SK-N-MC (cell line): Measurements from ENCODE around the gene PPP1R1A.

Experiments used
- DNase-seq: peaks from one replicate; pipeline ENCODE4 v3.0.0-alpha.2; 2011; ENCODE audit warnings: low read depth, low spot score
- H3K27ac ChIP-seq: fragments of 200-600 bp; sonication (generic); 2 replicates; pipeline ENCODE4 v1.5.1; 2016; ENCODE audit warnings: mixed run types
- H3K36me3 ChIP-seq: fragments of 200-600 bp; sonication (generic); 2 replicates; pipeline ENCODE4 v1.6.1; 2017; ENCODE audit warnings: antibody characterized with exemption, low read length, mixed read lengths; ENCODE audit not compliant: insufficient read depth
- H3K4me3 ChIP-seq: fragments of 200-600 bp; sonication (generic); 2 replicates; pipeline ENCODE4 v1.5.1; 2016
- H3K9ac ChIP-seq: fragments of 200-600 bp; sonication (generic); 2 replicates; pipeline ENCODE4 v1.8.0; 2017; ENCODE audit warnings: mixed run types, mixed read lengths; ENCODE audit not compliant: insufficient read length
- H3K9me3 ChIP-seq: fragments of 200-600 bp; sonication (generic); 2 replicates; pipeline ENCODE4 v1.6.1; 2017; ENCODE audit warnings: low read depth, mild to moderate bottlenecking, antibody characterized with exemption, low read length, moderate library complexity, mixed read lengths
- EZH2 ChIP-seq: fragments of 200-600 bp; sonication (generic); IDR thresholded peaks from one replicate; pipeline ENCODE4 v1.6.1; 2017; ENCODE audit warnings: antibody characterized with exemption
- FOXP2 ChIP-seq: optimal IDR thresholded peaks from 2 replicates; pipeline ENCODE3; 2011; ENCODE audit warnings: mild to moderate bottlenecking, moderate library complexity; ENCODE audit not compliant: insufficient read depth; ENCODE audit errors: extremely low read length, control extremely low read depth
- POLR2AphosphoS5 ChIP-seq: IDR thresholded peaks from 2 replicates; pipeline ENCODE4 v1.6.1; 2012; ENCODE audit warnings: mild to moderate bottlenecking, low read depth, low read length, borderline replicate concordance

Gene PPP1R1A

GRCh38 chr12:54562750-54563356 lies 25.6 kb downstream of the PPP1R1A start:
- H3K9ac ChIP-seq, result no peak overlapping the region
- TF ChIP-seq POLR2AphosphoS5 (no peak), FOXP2 (no peak), EZH2 (no peak)
- no peaks in the 10 kb centered on the region for H3K9me3 ChIP-seq
- H3K27ac ChIP-seq, result no peak overlapping the region
- peaks cover 12% of the 10 kb centered on the region for H3K36me3 ChIP-seq
- no peak overlapping the region for H3K4me3 ChIP-seq
- no peak for DNase-seq

GRCh38 chr12:54561164-54561563 lies 27.3 kb downstream of the PPP1R1A start:
- no peaks in the 10 kb centered on the region for H3K9me3 ChIP-seq
- peaks cover 9% of the 10 kb centered on the region for H3K36me3 ChIP-seq
- no peak overlapping the region for H3K27ac ChIP-seq
- H3K4me3 ChIP-seq, result no peak overlapping the region
- no peak for DNase-seq
- TF ChIP-seq EZH2 (no peak), POLR2AphosphoS5 (no peak), FOXP2 (no peak)
- H3K9ac ChIP-seq, result no peak overlapping the region

GRCh38 chr12:54560374-54560858 lies 28.0 kb downstream of the PPP1R1A start:
- no peak for TF ChIP-seq EZH2
- no peak for TF ChIP-seq POLR2AphosphoS5
- no peak for TF ChIP-seq FOXP2
- Histone ChIP-seq H3K27ac (no peak overlapping the region), H3K36me3 (peaks cover 9% of the 10 kb centered on the region), H3K4me3 (no peak overlapping the region), H3K9ac (no peak overlapping the region), H3K9me3 (no peaks in the 10 kb centered on the region)
- DNase-seq, result no peak

- Histone ChIP-seq H3K9ac (no peak overlapping the region), H3K36me3 (peaks cover 16% of the 10 kb centered on the region), H3K4me3 (no peak overlapping the region), H3K9me3 (no peaks in the 10 kb centered on the region), H3K27ac (no peak overlapping the region)
- no peak for DNase-seq
- TF ChIP-seq POLR2AphosphoS5, result no peak
- no peak for TF ChIP-seq FOXP2
- no peak for TF ChIP-seq EZH2
Measured at GRCh38 chr12:54558759-54559158, 29.7 kb downstream of the PPP1R1A start.

- DNase-seq, result no peak
- H3K36me3 ChIP-seq, result peaks cover 17% of the 10 kb centered on the region
- no peak overlapping the region for H3K4me3 ChIP-seq
Measured at GRCh38 chr12:54558311-54558710, 30.1 kb downstream of the PPP1R1A start.

GRCh38 chr12:54555670-54556257 lies 32.7 kb downstream of the PPP1R1A start:
- peaks cover 10% of the 10 kb centered on the region; the same call in 1 of the 2 replicates for H3K36me3 ChIP-seq
- no peak overlapping the region for H3K4me3 ChIP-seq
- TF ChIP-seq EZH2 (no peak), FOXP2 (no peak)
- no peak overlapping the region for H3K27ac ChIP-seq
- H3K9me3 ChIP-seq, result no peaks in the 10 kb centered on the region
- no peak overlapping the region for H3K9ac ChIP-seq
- no peak for DNase-seq

More at GRCh38 chr12:54558311-54558710, 30.1 kb downstream of the PPP1R1A start:
- no peaks in the 10 kb centered on the region for H3K9me3 ChIP-seq
- no peak overlapping the region for H3K27ac ChIP-seq
- TF ChIP-seq POLR2AphosphoS5 (no peak), FOXP2 (no peak), EZH2 (no peak)
- H3K9ac ChIP-seq, result no peak overlapping the region

- Histone ChIP-seq H3K4me3 (peak overlapping the region; percentile 89), H3K9me3 (no peaks in the 10 kb centered on the region), H3K27ac (peak overlapping the region; percentile 64), H3K9ac (peak overlapping the region; percentile 73), H3K36me3 (peaks cover 20% of the 10 kb centered on the region)
- TF ChIP-seq POLR2AphosphoS5 (no peak), FOXP2 (peak; percentile 33)
- DNase-seq, result no peak
Measured at GRCh38 chr12:54549774-54550451, 38.5 kb downstream of the PPP1R1A start.

GRCh38 chr12:54546511-54546910 lies 41.9 kb downstream of the PPP1R1A start:
- no peak for DNase-seq
- TF ChIP-seq POLR2AphosphoS5, result no peak
- TF ChIP-seq FOXP2, result no peak
- TF ChIP-seq EZH2, result no peak

More at GRCh38 chr12:54546511-54546910, 41.9 kb downstream of the PPP1R1A start:
- Histone ChIP-seq H3K4me3 (no peak overlapping the region), H3K9me3 (no peaks in the 10 kb centered on the region), H3K36me3 (peaks cover 42% of the 10 kb centered on the region), H3K27ac (peak overlapping the region; percentile 66; the same call in 1 of the 2 replicates), H3K9ac (no peak overlapping the region)
